ENCODE results near the gene GTF2IRD1.
"Not testable (repeated sequence)": the region's sequence is repeated elsewhere in the genome, so short reads cannot be mapped to it uniquely, and the experiment has no call there.

The GTF2IRD1 gene

GRCh38 chr7:74485611-74486010, 31.9 kb downstream of the GTF2IRD1 start:
- FAIRE-seq (no peak), DNase-seq (ENCODE audit: insufficient read length, low spot score) (no peak)
- no peak for TF ChIP-seq CTCF (IDR thresholded peaks at IDR 0.05; ENCODE audit: insufficient read depth, missing control alignments)

DNA sequence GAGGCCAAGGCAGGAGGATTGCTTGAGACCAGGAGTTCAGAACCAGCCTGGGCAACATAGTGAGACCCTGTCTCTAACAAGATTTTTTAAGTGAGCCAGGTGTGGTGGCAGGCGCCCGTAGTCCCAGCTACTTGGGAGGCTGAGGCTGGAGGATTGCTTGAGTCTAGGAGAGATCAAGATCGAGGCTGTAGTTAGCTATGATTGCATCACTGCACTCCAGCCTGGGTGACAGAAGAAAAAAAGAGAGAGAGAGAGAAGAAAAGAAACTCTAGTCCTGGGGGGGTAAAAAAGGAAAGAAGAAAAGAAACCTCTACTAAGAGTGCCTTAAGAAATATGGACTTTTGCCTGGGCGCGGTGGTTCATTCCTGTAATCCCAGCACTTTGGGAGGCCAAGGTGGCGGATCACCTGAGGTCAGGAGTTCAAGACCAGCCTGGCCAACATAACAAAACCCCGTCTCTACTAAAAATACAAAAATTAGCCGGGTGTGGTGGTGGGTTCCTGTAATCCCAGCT, 34.9 kb downstream of the GTF2IRD1 start:
- not testable (repeated sequence) for DNase-seq (ENCODE audit: insufficient read length, low spot score); FAIRE-seq

DNA sequence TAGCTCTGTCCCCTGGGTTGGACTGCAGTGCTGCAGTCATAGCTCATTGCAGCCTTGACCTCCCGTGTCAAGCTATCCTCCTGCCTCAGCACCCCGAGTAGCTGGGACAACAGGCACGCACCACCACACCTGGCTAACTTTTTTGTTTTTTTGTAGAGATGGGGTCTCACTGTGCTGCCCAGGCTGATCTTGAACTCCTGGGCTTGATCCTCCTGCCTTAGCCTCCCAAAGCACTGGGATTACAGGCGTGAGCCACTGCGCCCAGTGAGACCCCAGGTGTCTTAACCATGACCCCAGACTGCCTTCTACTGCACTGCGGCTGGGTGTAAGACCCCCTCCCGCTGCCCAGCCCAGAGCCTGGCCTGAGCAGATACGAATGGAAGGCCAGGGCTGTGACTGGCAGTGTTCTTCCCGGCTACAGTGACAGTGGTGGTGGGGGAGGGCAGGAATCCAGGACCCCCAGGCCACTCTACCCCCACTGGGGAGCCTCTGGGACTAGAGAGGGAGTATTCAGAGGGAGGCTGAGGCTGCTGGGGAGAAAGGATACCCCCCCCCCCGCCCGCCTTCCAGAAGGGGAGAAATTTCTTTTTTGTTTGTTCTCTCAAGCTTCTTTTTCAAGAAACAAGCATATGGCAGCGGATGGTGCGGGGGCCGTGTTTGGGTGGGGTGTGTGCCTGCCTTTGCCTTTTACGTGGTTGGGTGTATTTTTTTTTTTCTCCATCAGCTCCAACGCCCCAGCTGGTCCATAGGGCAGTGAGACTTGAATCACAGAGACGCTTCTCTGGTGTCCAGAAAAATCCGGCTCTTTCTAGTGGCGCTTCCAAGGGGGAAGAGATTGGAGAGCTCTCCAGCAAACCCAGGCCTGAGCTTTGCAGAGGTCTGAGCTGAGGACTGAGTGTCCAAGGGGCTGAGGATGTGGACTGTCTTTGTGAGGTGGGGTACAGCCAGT, 36.6 kb downstream of the GTF2IRD1 start:
- no peak for DNase-seq (ENCODE audit: insufficient read length, low spot score)
- no peak for TF ChIP-seq CTCF (IDR thresholded peaks at IDR 0.05; ENCODE audit: insufficient read depth, missing control alignments)
- no peak for FAIRE-seq

DNA sequence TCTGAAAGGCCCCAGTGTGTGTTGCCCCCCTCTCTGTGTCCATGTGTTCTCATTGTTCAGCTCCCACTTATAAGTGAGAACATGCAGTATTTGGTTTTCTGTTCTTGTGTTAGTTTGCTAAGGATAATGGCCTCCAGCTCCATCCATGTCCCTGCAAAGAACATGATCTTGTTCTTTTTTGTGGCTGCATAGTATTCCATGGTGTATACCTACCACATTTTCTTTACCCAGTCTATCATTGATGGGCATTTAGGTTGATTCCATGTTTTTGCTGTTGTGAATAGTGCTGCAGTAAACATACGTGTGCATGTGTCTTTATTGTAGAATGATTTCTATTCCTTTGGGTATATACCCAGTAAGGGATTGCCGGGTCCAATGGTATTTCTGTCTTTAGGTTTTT, 37.8 kb downstream of the GTF2IRD1 start:
- DNase-seq (ENCODE audit: insufficient read length, low spot score); FAIRE-seq: not testable (repeated sequence)

- FAIRE-seq (no peak), DNase-seq (ENCODE audit: insufficient read length, low spot score) (no peak)
- TF ChIP-seq CTCF (IDR thresholded peaks at IDR 0.05; ENCODE audit: insufficient read depth, missing control alignments), result no peak
These were observed 39.6 kb downstream of the GTF2IRD1 start for GRCh38 chr7:74493295-74493694.

- FAIRE-seq (no peak), DNase-seq (ENCODE audit: insufficient read length, low spot score) (no peak)
- TF ChIP-seq CTCF (IDR thresholded peaks at IDR 0.05; ENCODE audit: insufficient read depth, missing control alignments), result no peak
These were observed 40.4 kb downstream of the GTF2IRD1 start for GRCh38 chr7:74494076-74494548.

- no peak for FAIRE-seq
- no peak for TF ChIP-seq CTCF (IDR thresholded peaks at IDR 0.05; ENCODE audit: insufficient read depth, missing control alignments)
- DNase-seq (ENCODE audit: insufficient read length, low spot score), result no peak
These were observed 41.7 kb downstream of the GTF2IRD1 start for GRCh38 chr7:74495112-74496086.
